Neural cell (in vitro differentiated cells): ENCODE data around the gene BHMT2. TPM values are rescaled to one million over a fixed set of nuclear protein-coding genes. Genes with fewer than 3 reads are reported as not detected.

Experiments
- H2AFZ ChIP-seq: fragments of 200-600, 300-800 bp; sonication (generic), shearing (Covaris generic); 2 replicates; pipeline ENCODE4 v1.6.0; 2014; ENCODE audit warnings: low read depth, mild to moderate bottlenecking, antibody characterized with exemption, low read length, moderate library complexity
- H3F3A ChIP-seq: fragments of 200-600 bp; shearing (Covaris generic); 2 replicates; pipeline ENCODE4 v1.6.1; 2016; ENCODE audit warnings: mild to moderate bottlenecking, moderate library complexity, mixed read lengths, antibody characterized with exemption, low read length; ENCODE audit not compliant: insufficient read depth, poor library complexity, severe bottlenecking
- H3K27ac ChIP-seq: fragments of 200-600, 300-800 bp; sonication (generic), shearing (Covaris generic); 2 replicates; pipeline ENCODE4 v1.5.1; 2014; ENCODE audit warnings: mild to moderate bottlenecking, low read length, moderate library complexity
- H3K27me3 ChIP-seq: fragments of 300-800, 200-600 bp; sonication (generic), shearing (Covaris generic); 2 replicates; pipeline ENCODE4 v1.6.0; 2014; ENCODE audit warnings: mild to moderate bottlenecking, low read depth, low read length, moderate library complexity; ENCODE audit not compliant: insufficient read depth
- H3K36me3 ChIP-seq: fragments of 300-800, 200-600 bp; sonication (generic), shearing (Covaris generic); 2 replicates; pipeline ENCODE4 v1.5.1; 2014; ENCODE audit warnings: mild to moderate bottlenecking, antibody characterized with exemption, low read length, moderate library complexity; ENCODE audit not compliant: insufficient read depth
- H3K4me2 ChIP-seq: fragments of 300-800, 200-600 bp; sonication (generic), shearing (Covaris generic); 2 replicates; pipeline ENCODE4 v1.6.0; 2014; ENCODE audit warnings: mild to moderate bottlenecking, low read length
- H3K4me3 ChIP-seq: fragments of 300-800, 200-600 bp; sonication (generic), shearing (Covaris generic); 2 replicates; pipeline ENCODE4 v1.5.1; 2014; ENCODE audit warnings: mild to moderate bottlenecking, low read length, moderate library complexity
- H3K79me2 ChIP-seq: fragments of 200-600 bp; shearing (Covaris generic); replicated peaks from 2 replicates; pipeline ENCODE4 v1.6.0; 2014; ENCODE audit warnings: mild to moderate bottlenecking, low read length, moderate library complexity; ENCODE audit not compliant: insufficient read depth
- H3K9ac ChIP-seq: fragments of 300-800, 200-600 bp; sonication (generic), shearing (Covaris generic); 2 replicates; pipeline ENCODE4 v1.6.1; 2016; ENCODE audit warnings: mild to moderate bottlenecking, low read length, mixed read lengths
- H3K9me2 ChIP-seq: fragments of 200-600 bp; shearing (Covaris generic); 2 replicates; pipeline ENCODE4 v1.6.1; 2016; ENCODE audit warnings: mild to moderate bottlenecking, low read length, mixed read lengths; ENCODE audit not compliant: insufficient read depth
- H3K9me3 ChIP-seq: fragments of 200-600, 300-800 bp; sonication (generic), shearing (Covaris generic); 2 replicates; pipeline ENCODE4 v1.6.1; 2016; ENCODE audit warnings: mild to moderate bottlenecking, mixed run types, low read length, moderate library complexity, mixed read lengths
- H4K20me1 ChIP-seq: fragments of 200-600 bp; shearing (Covaris generic); 2 replicates; pipeline ENCODE4 v1.6.1; 2016; ENCODE audit warnings: mild to moderate bottlenecking, mixed run types; ENCODE audit not compliant: insufficient read depth
- EP300 ChIP-seq: fragments of 450-650 bp; conservative IDR thresholded peaks from 2 replicates; pipeline ENCODE4 v1.6.1; 2014; ENCODE audit warnings: antibody characterized with exemption, mild to moderate bottlenecking, moderate library complexity; ENCODE audit not compliant: poor library complexity, severe bottlenecking
- EZH2 ChIP-seq: fragments of 200-600, 300-800 bp; shearing (Covaris generic), sonication (generic); IDR thresholded peaks from 2 replicates; pipeline ENCODE4 v1.6.1; 2014; ENCODE audit warnings: antibody characterized with exemption, low read length, borderline replicate concordance, mild to moderate bottlenecking; ENCODE audit not compliant: insufficient read depth, poor library complexity, severe bottlenecking
- MXI1 ChIP-seq: fragments of 450-650 bp; conservative IDR thresholded peaks from 2 replicates; pipeline ENCODE4 v1.6.1; 2014; ENCODE audit warnings: antibody characterized with exemption, mild to moderate bottlenecking; ENCODE audit not compliant: poor library complexity, severe bottlenecking
- POLR2AphosphoS5 ChIP-seq: IDR thresholded peaks from 2 replicates; pipeline ENCODE4 v1.6.1; 2012
- RAD21 ChIP-seq: fragments of 450-650 bp; conservative IDR thresholded peaks from 2 replicates; pipeline ENCODE4 v1.6.1; 2014; ENCODE audit warnings: antibody characterized with exemption, mild to moderate bottlenecking, moderate library complexity
- REST ChIP-seq: IDR thresholded peaks from 2 replicates; pipeline ENCODE4 v1.6.1; 2012; ENCODE audit warnings: borderline replicate concordance
- SMC3 ChIP-seq: fragments of 450-650 bp; conservative IDR thresholded peaks from 2 replicates; pipeline ENCODE4 v1.6.1; 2014; ENCODE audit warnings: antibody characterized with exemption, mild to moderate bottlenecking, moderate library complexity; ENCODE audit not compliant: poor library complexity
- TAF1 ChIP-seq: IDR thresholded peaks from 2 replicates; pipeline ENCODE4 v1.6.1; 2012; ENCODE audit warnings: low read depth
- polyA plus RNA-seq: library from polyadenylated mRNA; depleted of rRNA; stranded (reverse); fragments of >200 nt; gene quantifications from 2 replicates; pipeline ENCODE4 v1.2.3, GENCODE V29; 2014
- TF ChIP-seq, protein P1 (sequence below): fragments of 450-650 bp; IDR thresholded peaks from 2 replicates; pipeline ENCODE4 v1.5.1; 2014; ENCODE audit warnings: antibody characterized with exemption, mild to moderate bottlenecking, moderate library complexity; ENCODE audit not compliant: poor library complexity, severe bottlenecking

Gene BHMT2
- polyA plus RNA-seq, 1 donor from 2014 or later: not detected

DNA sequence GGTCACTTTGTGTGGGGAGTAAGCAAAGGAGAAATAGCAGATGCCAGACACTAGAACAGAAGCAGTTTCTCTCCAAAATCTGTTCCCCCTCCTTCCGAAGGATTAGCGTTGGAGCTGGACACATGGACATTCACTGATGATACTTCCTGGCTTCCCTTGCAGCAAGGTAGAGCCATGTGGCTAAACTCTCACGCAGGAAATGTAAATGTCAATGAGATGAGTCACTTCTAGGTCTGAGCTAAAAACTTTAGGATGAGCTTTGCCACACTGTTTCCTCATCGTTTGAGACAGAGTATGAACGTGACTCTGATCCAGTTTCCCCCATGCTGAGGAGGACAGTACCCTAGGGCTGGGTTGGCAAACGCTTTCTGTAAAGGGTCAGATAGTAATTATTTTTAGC lies 5.1 kb downstream of the BHMT2 start:
- Histone ChIP-seq H3K9me2 (no peaks in the 10 kb centered on the region), H3K27ac (no peak overlapping the region), H3K27me3 (no peaks in the 10 kb centered on the region), H3K4me2 (no peak overlapping the region), H3F3A (no peaks in the 10 kb centered on the region), H3K79me2 (no peaks in the 10 kb centered on the region), H3K9ac (no peak overlapping the region), H3K36me3 (no peaks in the 10 kb centered on the region), H2AFZ (no peak overlapping the region), H3K9me3 (no peaks in the 10 kb centered on the region), H3K4me3 (no peak overlapping the region), H4K20me1 (no peaks in the 10 kb centered on the region)
- TF ChIP-seq TAF1 (no peak), POLR2AphosphoS5 (no peak), RAD21 (no peak), EZH2 (no peak), EP300 (no peak), REST (no peak), MXI1 (no peak), SMC3 (no peak)
- TF ChIP-seq, protein P1, sequence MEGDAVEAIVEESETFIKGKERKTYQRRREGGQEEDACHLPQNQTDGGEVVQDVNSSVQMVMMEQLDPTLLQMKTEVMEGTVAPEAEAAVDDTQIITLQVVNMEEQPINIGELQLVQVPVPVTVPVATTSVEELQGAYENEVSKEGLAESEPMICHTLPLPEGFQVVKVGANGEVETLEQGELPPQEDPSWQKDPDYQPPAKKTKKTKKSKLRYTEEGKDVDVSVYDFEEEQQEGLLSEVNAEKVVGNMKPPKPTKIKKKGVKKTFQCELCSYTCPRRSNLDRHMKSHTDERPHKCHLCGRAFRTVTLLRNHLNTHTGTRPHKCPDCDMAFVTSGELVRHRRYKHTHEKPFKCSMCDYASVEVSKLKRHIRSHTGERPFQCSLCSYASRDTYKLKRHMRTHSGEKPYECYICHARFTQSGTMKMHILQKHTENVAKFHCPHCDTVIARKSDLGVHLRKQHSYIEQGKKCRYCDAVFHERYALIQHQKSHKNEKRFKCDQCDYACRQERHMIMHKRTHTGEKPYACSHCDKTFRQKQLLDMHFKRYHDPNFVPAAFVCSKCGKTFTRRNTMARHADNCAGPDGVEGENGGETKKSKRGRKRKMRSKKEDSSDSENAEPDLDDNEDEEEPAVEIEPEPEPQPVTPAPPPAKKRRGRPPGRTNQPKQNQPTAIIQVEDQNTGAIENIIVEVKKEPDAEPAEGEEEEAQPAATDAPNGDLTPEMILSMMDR: no peak

GRCh38 chr5:79075646-79076426 lies 6.3 kb downstream of the BHMT2 start:
- TF ChIP-seq RAD21 (no peak), MXI1 (no peak), POLR2AphosphoS5 (no peak), TAF1 (no peak), EZH2 (no peak), EP300 (no peak), REST (no peak), SMC3 (no peak)
- TF ChIP-seq, protein P1: no peak
- Histone ChIP-seq H3K4me2 (no peak overlapping the region), H3K9ac (no peak overlapping the region), H3K27me3 (no peaks in the 10 kb centered on the region), H3K79me2 (no peaks in the 10 kb centered on the region), H3K36me3 (no peaks in the 10 kb centered on the region), H3K9me3 (no peaks in the 10 kb centered on the region), H3K27ac (no peak overlapping the region), H3F3A (no peaks in the 10 kb centered on the region), H3K9me2 (no peaks in the 10 kb centered on the region), H3K4me3 (no peak overlapping the region), H2AFZ (no peak overlapping the region), H4K20me1 (no peaks in the 10 kb centered on the region)
